Transverse colon (tissue), 4 donors: ENCODE measurements around the gene ABHD5.

Experiments used
- EP300 ChIP-seq: sonication (generic); formaldehyde crosslinking; IDR thresholded peaks from one replicate; pipeline ENCODE4 v1.6.1; 2017; ENCODE audit warnings: antibody characterized with exemption, low read depth
- POLR2A ChIP-seq: fragments of 450-650 bp; IDR thresholded peaks from one replicate; pipeline ENCODE4 v1.6.1; 2016; ENCODE audit warnings: antibody characterized with exemption, mild to moderate bottlenecking, moderate library complexity
- POLR2AphosphoS5 ChIP-seq, 3 donors: sonication (generic); formaldehyde crosslinking; IDR thresholded peaks; one replicate each; pipeline ENCODE4 v1.6.1; 2016; ENCODE audit warnings: antibody characterized with exemption in 3 of 3
- TF ChIP-seq, protein P1 (sequence below), 5 experiments: fragments of 200-600 bp in 3 of 5; fragments of 450-650 bp in 2 of 5; sonication (generic) in 3 of 5; IDR thresholded peaks; 1 replicate in 2 of 5; 2 replicates in 3 of 5; pipeline ENCODE4 v1.5.1; 2016 to 2017; ENCODE audit warnings: antibody characterized with exemption in 5 of 5, inconsistent platforms in 3 of 5, mild to moderate bottlenecking in 2 of 5, moderate library complexity in 1 of 5

DNA sequence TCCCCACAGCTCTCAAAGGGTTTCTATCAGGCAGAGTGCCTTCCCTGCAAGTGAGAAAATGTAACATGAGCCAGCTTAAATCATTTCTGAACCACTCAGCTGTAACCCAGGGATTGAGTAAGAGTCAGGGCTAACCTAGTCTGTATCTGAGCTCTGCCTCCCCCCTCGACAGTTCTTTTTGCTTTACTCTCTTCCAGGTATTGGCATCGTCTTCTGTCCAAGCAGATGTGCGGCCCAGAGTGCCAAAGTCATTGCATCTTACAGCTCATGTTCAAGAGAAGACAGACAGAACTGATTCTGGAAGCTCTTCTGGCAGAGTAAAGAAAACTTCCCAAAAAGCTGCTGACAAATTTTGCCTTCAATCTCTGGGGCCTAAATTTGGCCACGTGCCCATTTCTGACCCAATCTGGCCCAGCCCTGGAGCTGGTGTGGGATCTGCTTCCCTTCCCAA, 74.8 kb downstream of the ABHD5 start:
- TF ChIP-seq, protein P1, sequence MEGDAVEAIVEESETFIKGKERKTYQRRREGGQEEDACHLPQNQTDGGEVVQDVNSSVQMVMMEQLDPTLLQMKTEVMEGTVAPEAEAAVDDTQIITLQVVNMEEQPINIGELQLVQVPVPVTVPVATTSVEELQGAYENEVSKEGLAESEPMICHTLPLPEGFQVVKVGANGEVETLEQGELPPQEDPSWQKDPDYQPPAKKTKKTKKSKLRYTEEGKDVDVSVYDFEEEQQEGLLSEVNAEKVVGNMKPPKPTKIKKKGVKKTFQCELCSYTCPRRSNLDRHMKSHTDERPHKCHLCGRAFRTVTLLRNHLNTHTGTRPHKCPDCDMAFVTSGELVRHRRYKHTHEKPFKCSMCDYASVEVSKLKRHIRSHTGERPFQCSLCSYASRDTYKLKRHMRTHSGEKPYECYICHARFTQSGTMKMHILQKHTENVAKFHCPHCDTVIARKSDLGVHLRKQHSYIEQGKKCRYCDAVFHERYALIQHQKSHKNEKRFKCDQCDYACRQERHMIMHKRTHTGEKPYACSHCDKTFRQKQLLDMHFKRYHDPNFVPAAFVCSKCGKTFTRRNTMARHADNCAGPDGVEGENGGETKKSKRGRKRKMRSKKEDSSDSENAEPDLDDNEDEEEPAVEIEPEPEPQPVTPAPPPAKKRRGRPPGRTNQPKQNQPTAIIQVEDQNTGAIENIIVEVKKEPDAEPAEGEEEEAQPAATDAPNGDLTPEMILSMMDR (IDR thresholded peaks at IDR 0.05) = no peak
- TF ChIP-seq POLR2A = no peak
- TF ChIP-seq POLR2AphosphoS5 (IDR thresholded peaks at IDR 0.05) = no peak
- TF ChIP-seq EP300 = no peak
